Upper lobe of left lung (tissue), 4 donors: ENCODE data around the gene LILRA2.

Experiments
- POLR2A ChIP-seq, 4 donors: fragments of 450-650 bp; IDR thresholded peaks; one replicate each; pipeline ENCODE4 v1.5.1; 2016 to 2017; ENCODE audit warnings: antibody characterized with exemption in 4 of 4, mild to moderate bottlenecking in 2 of 4
- TF ChIP-seq, protein P1 (sequence below), 6 experiments: fragments of 450-650 bp in 4 of 6; fragments of 200-600 bp in 2 of 6; sonication (generic) in 2 of 6; IDR thresholded peaks; one replicate each; pipeline ENCODE4 v1.5.1; 2016 to 2019; ENCODE audit warnings: antibody characterized with exemption in 6 of 6

DNA sequence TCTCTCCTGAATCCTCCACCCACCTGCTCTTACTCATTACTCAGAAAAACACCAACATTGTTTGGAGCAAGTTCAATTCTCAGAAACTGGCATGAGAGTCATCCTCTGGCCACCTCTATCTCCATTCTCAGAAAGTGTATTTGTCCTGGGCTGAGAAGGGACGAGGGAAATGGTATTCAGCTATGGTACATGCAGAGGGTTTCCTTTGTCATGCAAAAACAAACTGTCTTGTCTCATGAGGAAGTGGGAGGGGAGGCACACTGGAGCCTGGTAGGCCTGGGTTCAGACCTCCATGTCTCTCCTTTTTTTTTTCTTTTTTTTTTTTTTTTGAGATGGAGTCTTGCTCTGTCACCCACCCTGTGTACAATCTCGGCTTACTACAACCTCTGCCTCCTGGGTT is 31.9 kb upstream of the LILRA2 start:
- TF ChIP-seq POLR2A (IDR thresholded peaks at IDR 0.05): no peak
- TF ChIP-seq, protein P1, sequence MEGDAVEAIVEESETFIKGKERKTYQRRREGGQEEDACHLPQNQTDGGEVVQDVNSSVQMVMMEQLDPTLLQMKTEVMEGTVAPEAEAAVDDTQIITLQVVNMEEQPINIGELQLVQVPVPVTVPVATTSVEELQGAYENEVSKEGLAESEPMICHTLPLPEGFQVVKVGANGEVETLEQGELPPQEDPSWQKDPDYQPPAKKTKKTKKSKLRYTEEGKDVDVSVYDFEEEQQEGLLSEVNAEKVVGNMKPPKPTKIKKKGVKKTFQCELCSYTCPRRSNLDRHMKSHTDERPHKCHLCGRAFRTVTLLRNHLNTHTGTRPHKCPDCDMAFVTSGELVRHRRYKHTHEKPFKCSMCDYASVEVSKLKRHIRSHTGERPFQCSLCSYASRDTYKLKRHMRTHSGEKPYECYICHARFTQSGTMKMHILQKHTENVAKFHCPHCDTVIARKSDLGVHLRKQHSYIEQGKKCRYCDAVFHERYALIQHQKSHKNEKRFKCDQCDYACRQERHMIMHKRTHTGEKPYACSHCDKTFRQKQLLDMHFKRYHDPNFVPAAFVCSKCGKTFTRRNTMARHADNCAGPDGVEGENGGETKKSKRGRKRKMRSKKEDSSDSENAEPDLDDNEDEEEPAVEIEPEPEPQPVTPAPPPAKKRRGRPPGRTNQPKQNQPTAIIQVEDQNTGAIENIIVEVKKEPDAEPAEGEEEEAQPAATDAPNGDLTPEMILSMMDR (IDR thresholded peaks at IDR 0.05): no peak
